Activated CD4-positive, alpha-beta T cell treated with anti-CD3 and anti-CD28 coated beads, Interleukin-2, amount 50 U/mL, for 16 hours (primary cell): ENCODE measurements around the gene OXNAD1.
"Not testable (repeated sequence)": the region's sequence is repeated elsewhere in the genome, so short reads cannot be mapped to it uniquely, and the experiment has no call there.

Experiments used
- DNase-seq: peaks from one replicate; pipeline ENCODE4 v3.0.0-alpha.2; 2020

The OXNAD1 gene

DNA sequence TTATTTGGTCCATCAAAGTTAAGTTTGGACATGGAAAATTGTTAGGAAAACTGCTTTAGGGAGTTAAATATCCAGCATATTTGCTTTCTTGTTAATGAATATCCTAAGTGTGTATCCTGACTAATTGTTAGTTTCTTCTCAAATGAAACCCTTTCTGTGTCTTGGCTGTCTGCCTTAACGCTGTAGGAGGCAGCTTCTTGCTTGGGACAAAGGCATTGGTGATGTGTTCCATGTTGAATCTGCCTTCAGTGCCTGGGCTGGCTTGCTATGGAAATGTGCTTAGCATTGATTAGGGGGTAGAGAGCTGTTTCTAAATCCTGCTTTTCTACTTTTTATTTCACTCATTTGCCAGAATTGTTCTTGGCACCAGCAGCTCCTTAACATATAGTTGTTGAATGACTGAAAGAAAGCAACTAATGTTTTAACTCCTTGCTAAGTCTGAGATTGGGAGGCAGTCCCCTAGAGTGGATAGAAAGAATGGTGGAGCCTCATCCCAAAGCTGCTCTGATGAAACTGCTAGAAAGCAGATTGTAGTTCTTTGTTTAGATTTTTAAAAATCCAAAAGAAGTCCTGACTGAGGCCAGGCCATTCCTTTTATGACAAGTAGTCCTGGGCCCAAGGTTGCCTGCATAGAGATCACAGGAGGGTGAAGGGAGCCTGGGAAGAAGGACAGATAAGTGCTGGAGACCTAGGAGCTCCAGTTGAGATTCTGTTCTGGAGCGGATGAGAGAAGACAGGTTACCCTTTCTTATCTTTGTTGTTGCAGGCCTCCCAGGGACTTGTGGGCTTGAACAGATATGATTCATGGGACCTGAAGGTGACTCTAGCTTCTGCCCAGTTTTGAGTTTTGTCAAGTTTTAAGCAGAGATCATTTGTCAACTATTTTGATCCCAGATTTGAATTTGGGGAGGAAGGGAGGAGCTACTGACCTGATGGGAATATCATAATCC, 39.3 kb downstream of the OXNAD1 start:
- no peak for DNase-seq

DNA sequence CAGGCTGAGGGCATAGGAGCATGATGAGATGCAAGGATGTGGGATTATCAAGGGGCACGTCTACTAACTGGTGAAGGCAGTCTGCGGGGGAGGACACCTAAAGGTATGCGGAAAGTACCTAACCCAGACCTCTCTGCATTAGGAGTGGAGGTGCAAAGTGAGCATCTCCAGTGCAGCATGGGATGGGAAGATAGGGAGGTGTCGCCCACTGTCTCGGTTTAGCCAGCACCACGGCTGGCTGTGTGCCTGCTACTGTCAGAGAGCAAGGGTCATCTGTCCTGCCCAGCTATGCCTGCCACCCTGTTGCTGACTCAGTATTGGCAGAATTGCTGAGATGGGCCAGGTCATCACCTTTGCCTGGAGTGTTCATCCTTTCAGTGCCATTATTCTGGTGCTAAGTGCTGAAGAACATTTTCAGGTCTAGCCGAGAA, 40.1 kb downstream of the OXNAD1 start:
- DNase-seq, result peak; percentile 45

- no peak for DNase-seq
Measured at GRCh38 chr3:16307832-16308531, 43.0 kb downstream of the OXNAD1 start.

GRCh38 chr3:16308727-16309126, 43.7 kb downstream of the OXNAD1 start:
- DNase-seq, result no peak

- peak; percentile 92 for DNase-seq
Measured at GRCh38 chr3:16309558-16309957, 44.5 kb downstream of the OXNAD1 start.

DNA sequence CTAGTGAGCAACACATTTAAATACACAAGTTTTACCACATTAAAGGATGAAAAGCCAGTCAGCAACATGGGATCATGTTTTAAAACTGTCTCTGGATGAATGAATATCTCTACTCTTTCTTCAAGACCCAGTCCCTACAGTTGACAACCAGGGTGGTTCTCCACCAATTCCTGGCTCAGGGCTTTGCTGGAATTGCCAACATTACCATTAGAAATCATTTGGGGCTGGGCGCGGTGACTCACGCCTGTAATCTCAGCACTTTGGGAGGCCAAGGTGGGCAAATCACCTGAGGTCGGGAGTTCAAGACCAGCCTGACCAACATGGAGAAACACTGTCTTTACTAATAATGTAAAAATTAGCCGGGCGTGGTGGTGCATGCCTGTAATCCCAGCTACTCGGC, 45.5 kb downstream of the OXNAD1 start:
- DNase-seq, result not testable (repeated sequence)

DNA sequence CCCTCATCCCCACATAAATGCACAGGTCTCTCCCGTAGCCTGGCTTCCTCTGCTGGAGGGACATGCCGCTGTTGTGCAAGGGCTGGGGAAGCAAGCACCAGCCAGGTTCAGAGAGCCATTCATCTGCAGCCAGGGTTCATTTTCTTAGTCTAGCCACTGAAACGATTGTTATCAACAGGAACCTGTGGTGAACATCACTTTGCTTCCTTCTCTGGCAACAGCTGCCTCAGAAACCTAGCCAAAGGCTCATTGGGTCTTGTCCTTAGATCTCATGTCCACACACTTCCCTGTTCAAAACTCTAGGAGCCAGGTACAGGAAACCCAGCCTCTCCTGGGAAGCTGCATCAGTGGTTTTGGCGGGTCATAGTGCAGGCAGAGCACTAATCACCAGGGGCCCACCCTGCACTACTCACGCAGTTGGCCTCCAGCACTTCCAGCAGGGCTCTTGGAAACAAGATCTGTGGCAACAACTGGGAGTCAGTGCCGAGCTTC, 47.0 kb downstream of the OXNAD1 start:
- DNase-seq, result peak; percentile 82

DNA sequence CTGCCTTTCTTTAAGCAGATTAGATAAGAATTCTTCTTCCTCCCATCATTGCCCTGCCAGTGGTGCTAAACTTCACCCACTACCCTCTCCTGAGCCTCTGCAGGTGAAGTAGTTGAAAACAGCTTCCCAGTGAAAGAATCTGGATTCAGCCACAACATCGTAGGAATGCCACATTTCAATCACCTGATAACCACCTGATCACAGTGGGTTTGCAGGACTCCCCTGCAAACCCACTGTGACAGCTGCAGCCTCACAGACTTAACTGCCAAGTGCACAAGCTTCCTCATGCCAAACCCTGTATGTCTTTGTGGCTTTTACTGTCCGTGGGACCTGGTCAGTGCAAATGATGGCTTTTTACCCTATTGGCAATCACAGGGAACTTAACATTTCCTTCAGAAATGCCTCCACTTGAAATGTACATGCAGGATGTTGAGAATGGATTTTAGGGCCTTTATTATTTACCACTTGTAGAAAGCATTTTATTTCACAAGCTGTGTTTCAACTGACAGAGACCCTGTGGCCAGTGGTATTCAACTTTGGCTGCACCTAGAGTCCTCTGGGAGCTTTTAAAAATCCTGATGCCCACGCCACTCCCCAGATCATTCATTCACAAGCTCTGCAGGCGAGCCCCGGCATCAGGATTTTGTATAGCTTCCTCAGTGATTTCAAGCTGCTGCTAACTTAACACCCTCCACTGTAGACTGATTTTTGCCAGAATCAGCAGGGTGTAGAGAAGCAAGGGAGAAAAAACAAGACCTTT, 49.1 kb downstream of the OXNAD1 start:
- no peak for DNase-seq

- no peak for DNase-seq
Measured at GRCh38 chr3:16315623-16316022, 50.6 kb downstream of the OXNAD1 start.

DNA sequence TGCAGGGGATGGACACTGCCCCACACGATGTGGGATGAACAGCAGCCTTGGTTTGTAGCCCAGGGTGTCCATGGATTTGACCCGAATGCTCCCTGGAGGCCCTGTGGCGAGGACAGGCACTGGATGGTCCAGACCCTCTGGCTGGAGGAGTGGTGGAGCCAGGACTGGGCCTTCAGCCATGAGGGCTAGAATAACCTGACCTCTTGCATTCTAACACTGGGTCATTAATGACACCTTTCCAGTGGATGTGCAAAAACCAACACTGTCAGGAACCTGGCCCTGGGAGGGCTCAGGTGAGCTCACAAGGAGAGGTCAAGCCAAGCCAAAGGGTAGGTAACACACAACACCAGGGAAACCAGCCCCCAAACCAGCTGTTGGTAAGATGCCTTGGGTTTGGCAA, 51.4 kb downstream of the OXNAD1 start:
- no peak for DNase-seq

DNA sequence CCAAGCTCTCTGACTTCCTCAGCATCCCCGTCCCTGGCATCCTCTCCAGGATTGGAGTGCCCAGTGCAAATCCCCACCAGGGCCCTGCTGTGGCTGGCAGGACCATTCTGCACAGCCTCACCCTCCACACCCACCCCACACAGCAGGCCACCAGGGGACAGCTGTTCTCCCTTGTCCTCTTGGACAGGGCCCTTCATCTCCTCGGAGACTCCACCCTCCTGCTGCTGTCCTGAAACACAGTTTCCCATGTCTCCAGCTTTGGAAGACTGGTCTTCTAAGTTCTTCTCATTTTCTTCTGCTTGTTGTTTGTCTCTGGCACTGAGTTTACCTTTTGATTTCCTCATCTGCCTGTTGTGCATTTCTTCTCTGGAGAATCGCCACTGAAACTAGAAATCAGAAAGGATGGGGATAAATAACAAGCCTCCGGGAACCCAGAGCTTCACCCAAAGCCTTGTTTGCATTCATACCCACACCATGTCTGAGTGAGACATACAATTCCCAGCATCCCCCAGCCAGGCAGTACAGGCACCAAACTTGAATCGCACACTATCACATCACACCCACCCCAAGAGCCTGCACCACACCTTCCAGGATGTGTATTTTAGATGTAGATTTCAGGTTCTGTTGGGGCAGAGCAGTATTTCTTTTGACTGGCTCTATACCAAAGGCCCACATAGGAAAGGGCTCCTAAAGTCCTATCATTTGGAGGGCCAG, 52.0 kb downstream of the OXNAD1 start:
- DNase-seq, result no peak

DNA sequence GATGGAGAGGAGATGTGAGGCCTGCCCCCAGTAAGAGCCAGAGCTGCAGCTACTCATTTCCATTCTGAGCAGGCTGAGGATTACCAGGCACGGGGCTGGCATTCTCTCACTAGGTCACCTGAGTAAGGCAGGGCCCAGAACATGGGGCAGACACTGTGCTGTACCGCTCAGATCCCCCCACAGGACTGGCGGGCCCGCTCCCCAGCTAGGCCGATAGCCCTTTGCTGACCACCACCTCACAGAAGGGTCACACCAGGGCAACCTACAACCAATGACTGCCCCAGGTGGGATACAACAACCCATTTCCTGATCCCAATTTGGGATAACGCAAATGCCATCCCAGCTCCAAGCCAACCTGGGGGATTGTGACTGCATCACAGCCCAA, 52.5 kb downstream of the OXNAD1 start:
- no peak for DNase-seq

DNA sequence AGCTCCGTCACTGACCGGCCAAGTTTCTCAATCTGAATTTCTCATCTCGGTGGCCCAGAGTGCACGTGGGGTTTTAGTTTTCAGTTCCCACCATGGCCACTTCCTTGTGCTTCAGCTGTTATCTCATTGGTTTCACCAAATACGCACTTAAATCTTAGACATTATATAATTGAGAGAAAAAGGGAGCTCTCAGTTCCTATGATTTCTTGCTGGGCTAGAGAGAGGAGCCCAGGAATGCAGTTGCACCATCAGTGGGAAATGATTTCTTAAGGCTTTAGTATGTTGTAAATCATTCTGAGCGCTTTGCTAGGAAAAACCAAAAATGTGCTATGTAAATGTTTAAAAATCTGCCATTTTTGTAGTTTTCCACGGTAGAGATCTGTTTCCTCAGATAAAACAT, 53.2 kb downstream of the OXNAD1 start:
- DNase-seq, result no peak

- DNase-seq, result peak; percentile 93
Measured at GRCh38 chr3:16319307-16319706, 54.3 kb downstream of the OXNAD1 start.

GRCh38 chr3:16319723-16320122, 54.7 kb downstream of the OXNAD1 start:
- no peak for DNase-seq

DNA sequence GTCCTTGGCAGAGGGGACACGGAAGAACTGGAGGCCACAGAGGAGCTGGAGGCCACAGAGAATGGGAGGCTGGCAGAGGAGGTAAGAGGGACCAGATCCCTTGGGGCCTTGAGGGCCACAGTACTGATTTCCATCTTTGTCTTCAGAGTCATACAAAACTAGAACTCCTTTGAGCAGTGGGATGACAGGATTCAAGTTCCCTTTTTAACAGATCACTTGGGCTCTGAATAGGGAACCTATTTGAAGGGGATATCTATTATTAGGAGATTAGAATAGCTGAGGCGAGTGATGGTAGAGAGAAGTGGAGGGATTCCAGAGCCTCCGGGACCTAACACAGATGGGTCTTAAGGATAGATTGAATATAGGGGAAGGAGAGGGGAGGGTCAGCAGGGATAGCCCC, 55.7 kb downstream of the OXNAD1 start:
- no peak for DNase-seq

GRCh38 chr3:16322189-16322588, 57.2 kb downstream of the OXNAD1 start:
- DNase-seq, result no peak

DNA sequence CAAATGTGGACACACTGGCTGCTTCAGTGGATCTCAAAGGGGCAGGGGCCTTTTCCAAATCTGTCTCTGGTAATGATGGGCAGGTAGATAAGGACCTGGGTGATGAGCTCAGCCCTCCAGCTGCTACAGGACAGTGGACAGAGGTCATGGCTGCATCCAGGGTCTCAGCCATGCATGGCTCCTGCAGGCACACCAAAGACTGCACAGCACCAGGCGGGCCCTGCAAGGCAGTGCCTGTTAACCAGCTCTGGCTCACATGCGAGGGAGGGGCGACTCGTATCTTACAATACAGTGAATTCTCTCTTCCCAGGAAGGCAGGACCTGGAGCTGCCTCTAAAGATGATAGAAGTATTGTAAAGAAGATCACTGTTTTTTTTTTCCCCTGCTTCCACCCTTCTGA, 58.7 kb downstream of the OXNAD1 start:
- no peak for DNase-seq

GRCh38 chr3:16325850-16326249, 60.8 kb downstream of the OXNAD1 start:
- DNase-seq, result no peak

DNA sequence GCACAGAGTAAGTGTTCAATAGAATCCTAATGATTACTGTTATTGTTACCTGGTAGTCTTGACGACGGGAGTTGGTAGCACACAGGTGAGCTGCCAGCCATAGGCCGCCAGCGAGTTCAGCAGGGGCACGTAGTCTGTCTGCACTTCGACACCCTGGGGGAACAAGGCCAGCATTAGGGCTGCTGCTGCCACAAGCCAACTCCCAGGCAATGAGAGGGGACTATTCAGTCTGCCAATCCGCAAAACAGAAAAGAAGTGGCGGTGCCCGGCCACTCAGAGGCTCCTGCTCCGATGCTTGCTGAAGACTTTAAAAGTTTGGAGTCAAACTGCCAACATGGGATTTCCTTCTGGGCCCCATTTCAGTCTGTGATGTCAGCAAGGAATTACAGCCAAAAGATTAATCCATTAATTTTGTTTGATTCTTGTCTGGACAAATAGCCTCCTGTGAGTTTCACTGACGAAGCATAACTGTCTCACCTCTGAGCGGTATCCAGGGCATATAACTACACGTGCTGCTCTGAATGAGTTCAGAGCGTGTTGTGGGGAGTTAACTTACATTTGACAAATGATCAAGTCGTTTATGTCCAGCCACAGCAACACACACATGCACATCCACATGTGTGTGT, 61.8 kb downstream of the OXNAD1 start:
- DNase-seq, result no peak

DNA sequence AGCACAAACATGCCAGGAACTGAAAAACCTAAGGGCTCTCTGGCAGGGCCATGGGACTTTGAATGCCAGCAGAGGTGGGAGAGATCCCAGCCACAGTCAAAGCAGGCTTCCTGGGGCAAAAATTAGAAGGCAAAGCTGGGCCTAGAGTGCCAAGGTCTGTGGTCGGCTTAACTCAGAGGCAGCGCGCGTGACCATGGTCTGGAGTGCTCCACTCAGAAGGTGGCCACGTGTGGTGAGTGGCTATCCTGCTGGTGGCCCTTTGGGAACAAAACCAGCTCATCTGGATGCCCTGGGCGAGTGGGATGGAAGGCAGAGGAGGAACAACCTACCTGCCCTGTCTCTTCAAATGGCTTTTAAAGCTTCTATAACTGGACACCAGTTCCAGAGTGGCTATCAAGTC, 63.1 kb downstream of the OXNAD1 start:
- no peak for DNase-seq
